IPS-18c (cell line): ENCODE data around the gene MLPH.

ENCODE experiments used
- H3K4me3 ChIP-seq: 2 replicates; pipeline ENCODE4 v1.7.0; 2013; ENCODE audit warnings: low read depth, mild to moderate bottlenecking, low read length, moderate library complexity; ENCODE audit not compliant: insufficient read depth
- H3K9me3 ChIP-seq: one replicate; pipeline ENCODE4 v1.6.1; 2013; ENCODE audit warnings: mild to moderate bottlenecking, low read length, moderate library complexity; ENCODE audit not compliant: control insufficient read depth, insufficient read depth

Gene MLPH

DNA sequence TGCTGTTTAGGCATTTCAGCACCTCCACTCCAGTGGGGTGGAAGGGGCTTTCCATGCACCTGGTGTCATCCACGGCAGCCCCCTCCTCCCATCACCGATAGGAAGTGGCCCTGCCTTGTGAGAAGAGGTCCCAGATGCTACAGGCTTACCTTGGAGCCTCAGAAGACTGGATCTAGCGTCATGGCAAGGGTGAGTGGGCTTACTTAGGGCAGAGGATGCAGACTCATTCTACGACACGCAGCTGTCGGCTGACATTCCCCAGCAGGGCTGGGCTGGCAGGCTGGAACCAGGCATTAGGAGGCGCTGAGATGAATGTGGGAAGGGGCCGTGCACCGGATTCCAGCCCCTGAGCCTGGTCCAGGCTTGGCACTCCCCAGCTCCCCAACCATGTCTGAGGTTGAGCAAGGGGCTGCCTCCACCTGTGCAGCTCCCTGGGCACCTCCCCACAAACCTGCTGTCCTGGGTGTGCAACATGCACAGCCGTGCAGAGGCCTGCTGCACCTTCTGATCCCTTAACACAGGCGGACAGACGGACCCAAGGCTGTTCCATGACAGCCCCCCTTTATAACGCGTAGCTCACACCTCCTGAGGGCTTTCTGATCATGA is 77.6 kb downstream of the MLPH start:
- H3K4me3 ChIP-seq = no peak overlapping the region
- H3K9me3 ChIP-seq = peaks cover 2% of the 10 kb centered on the region

DNA sequence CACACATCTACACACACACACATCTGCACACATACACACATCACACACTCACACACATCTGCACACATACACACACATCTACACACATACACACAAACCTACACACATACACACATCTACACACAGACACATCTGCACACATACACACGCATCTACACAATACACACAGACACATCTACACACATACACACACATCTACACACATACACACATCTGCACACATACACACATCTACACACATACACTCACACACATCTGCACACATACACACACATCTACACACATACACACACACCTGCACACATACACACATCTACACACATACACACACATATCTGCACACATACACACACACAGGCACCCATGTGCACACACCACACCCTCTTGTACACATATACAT is 78.9 kb downstream of the MLPH start:
- Histone ChIP-seq H3K4me3 (no peak overlapping the region), H3K9me3 (peaks cover 2% of the 10 kb centered on the region)

DNA sequence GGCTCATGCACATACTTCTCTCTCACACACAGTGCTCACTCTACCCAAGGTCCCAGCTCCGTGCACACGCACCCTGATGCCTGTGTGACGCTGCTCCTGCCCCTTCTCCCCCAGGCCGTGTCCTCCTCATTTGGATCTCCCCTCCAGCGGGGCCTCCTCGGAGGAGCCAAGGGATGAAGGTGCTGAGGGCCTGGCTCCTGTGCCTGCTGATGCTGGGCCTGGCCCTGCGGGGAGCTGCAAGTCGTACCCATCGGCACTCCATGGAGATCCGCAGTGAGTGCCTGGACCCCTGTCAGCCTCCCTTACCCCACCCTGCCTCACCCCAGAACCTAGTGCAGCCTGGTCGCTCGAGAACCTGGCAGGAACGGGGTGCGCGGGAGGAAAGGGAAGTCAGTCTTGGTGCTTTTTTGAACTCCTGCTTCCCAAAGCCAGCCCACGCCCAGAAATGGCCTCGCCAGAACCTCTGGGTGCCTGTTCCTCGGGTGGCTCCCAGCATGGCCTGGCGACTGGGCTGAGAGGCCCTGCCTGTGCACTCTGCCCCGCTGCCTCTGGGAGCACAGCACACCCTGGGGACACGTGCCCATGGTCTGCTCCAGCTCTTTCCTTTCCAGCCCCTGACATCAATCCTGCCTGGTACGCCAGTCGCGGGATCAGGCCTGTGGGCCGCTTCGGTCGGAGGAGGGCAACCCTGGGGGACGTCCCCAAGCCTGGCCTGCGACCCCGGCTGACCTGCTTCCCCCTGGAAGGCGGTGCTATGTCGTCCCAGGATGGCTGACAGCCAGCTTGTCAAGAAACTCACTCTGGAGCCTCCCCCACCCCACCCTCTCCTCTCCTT is 79.6 kb downstream of the MLPH start, which contains the start of gene PRLH:
TSS of gene PRLH (plus strand) at position 174 of the 835 bp plus-strand sequence. CDS start at position 174, 0 bp downstream.
- Histone ChIP-seq H3K9me3 (peaks cover 2% of the 10 kb centered on the region), H3K4me3 (no peak within 1 kb of the TSS)

DNA sequence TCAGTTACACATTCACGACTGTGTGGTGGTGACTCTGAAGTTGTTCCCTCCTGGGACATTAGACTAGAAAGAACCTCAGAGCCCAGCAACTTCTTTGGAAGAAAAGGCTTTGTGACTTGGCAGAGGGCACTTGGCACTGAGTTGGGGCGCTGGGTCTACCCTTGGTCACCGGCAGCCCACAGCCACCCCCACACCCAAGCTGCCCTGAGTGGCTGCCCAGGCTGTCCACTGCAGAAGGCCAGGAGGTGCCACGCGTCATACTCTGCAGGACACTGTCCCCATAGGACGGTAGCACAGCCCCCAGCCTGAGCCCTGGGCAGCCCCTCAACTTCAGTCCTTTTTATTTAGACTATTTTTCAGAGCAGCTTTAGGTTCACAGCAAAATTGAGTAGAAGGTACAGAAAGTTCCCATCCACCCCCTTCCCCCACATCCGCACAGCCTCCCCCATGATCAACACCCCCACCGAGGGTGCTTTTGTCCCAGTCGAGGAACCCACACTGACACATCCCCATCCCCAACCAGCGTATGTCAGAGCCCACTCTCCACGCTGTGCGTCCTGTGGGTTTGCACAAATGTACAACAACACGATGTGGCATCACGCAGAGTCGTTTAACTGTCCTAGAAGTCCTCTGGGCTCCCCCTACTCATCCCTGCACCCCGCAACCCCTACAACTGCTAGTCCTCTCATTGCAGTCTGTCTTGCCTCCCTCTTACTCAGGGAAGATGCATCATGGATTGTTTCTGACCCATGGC is 80.4 kb downstream of the MLPH start:
- no peak overlapping the region for H3K4me3 ChIP-seq

DNA sequence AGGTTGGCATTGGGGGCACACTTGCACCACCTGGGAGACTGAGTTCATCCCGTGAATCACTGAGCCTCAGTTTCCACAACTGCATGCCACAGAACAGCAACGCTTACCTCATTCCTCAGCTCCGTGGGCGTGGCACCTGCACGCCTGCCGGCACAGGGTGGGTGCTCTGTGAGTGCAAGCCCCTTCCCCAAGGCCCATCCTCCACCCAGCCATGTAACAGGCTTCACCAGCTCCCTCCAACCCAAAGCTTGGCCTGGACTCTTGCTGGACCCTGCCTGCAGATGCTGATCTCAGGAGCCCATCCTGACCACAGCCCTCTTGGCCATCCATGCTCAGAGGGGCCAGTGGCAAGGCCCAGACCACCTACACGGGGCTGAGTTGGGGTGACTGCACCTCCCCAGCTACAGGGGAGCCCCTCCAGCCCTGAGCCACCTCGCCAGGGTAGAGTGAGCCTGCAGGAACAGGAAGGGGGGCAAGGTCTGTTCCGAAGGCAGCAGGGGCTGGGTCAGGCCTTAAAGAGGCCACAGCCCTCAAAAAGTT is 81.1 kb downstream of the MLPH start:
- Histone ChIP-seq H3K4me3 (no peak overlapping the region), H3K9me3 (no peaks in the 10 kb centered on the region)

More for the DNA sequence above, 80.4 kb downstream of the MLPH start:
- H3K9me3 ChIP-seq = peaks cover 1% of the 10 kb centered on the region

DNA sequence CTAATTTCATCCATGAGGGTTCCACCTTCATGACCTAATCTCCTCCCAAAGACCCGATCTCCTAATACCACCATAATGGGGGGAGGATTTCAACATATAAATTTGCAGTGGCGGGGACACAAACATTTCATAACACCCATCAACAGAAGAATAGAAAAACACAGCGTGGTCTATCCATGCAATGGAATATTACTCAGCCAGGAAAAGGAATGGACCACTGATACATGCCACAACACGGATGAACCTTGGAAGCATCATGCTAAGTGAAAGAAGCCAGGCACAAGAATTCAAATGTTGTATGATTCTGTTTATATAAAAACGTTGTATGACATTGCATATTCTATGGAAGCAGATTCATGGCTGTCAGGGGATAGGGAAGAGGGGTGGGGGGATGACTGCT is 82.0 kb downstream of the MLPH start:
- H3K4me3 ChIP-seq = no peak overlapping the region
- no peaks in the 10 kb centered on the region for H3K9me3 ChIP-seq

DNA sequence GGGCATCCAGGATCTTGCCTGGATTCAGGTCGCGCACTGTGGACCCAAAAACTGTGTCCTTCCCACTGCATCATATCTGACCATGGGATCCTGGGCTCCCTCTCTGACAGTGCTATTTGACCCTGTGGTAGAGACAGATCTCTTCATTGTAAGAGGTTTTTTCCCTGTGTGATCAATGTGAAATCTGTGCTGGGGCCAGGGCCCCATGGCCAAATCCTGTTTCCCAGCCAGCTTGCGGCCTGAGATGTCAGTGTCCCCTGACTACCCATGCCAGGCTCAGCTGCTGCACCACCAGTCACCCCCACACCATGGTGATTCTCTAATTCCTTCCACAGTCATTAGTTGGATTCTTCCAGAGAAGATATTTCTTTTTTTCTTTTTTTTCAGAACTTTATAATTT is 82.8 kb downstream of the MLPH start:
- Histone ChIP-seq H3K9me3 (no peaks in the 10 kb centered on the region), H3K4me3 (no peak overlapping the region)

DNA sequence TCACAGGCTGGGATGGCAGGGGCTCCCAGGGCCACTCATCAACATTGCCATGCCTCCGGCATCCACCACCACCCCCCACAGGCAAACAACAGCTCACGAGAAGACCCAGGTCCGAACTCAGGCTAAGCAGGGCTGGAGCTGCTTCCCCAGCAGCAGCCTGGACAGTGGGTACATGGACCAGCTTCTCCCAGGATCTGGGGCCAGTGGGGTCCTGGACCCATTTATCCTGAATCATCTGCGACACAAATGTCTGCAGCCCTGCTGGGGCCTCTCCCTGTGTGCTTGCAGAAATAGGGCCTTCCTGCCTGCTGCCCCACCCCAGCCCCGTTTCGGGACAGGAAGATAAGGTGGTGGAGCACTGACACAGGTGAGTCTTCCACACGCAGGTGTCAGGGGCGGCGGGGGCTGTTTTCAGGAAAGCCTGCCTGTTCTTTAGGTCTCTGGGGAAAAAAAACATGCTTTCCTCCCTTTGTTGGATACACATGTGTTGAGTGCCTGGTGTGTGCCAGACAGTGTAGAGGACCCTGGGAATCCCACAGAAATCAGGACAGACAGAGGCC is 83.8 kb downstream of the MLPH start:
- Histone ChIP-seq H3K4me3 (no peak overlapping the region), H3K9me3 (no peaks in the 10 kb centered on the region)

DNA sequence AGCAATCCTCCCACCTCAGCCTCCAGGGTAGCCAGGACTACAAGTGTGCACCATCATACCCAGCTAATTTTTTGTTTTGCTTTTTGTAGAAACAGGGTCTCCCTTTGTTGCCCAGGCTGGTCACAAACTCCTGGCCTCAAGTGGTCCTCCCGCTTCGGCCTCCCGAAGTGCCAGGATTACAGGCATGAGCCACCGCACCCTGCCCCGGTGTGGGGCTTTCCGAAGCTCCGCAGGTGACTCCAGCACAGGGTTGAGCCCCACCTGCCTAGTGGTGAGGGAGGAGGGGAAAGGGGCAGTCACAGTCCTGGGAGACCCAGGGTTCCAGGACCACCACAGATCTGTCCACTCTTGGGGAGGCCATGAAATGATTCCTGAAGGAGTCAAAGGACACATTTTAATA is 84.5 kb downstream of the MLPH start:
- no peaks in the 10 kb centered on the region for H3K9me3 ChIP-seq
- H3K4me3 ChIP-seq = no peak overlapping the region

DNA sequence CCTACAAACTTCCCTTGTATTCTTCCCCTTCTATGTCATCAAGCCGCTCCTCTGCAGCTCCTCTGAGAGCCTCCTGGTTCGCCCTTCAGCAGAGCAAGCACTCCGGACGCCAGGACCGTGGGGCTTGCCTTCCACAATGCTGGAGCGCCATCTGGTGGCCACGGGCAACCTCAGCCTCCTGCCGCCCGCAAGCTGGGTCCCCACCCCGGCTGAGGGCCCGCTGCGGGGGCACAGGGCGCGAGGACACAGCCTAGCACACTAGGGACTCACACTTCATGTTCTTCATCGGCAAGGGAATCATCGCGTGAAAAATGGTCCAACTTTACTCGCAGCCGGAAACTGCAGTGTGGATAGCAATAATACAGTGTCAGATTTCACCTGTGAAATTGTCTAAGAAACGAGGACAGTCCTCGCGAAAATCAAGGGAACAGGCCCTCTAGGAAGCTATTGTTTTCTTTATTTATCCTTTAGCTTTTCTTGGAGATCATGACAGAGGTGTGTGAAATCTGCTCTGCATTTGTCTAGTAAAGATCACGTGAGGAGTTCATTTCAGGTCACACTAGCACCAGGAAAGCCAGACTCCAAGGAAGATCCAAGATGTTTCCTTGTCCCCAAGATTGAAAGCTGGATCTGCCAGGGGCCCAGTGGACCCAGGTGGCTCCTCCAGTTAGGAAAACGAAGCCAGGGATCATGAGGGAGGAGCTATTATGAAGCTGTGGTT is 85.1 kb downstream of the MLPH start:
- Histone ChIP-seq H3K4me3 (no peak overlapping the region), H3K9me3 (no peaks in the 10 kb centered on the region)

DNA sequence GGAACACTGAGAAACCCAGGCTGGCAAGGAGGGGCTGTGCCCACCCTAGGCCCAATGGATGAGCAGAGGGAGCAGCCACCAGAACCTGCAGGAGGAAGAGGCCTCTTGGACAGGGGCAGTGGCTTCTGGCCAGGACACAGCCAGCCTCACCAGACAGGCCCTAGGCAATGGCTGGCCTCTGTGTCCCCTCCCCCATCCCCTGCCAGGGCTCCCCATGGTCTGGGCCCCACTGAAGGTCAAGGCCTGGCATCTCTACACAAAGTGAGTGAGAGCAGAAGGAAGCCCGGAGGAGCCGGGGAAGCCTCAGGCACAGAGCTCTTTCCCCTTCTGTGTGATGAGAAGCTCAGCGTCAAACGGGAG is 85.7 kb downstream of the MLPH start:
- H3K4me3 ChIP-seq = no peak overlapping the region
- no peaks in the 10 kb centered on the region for H3K9me3 ChIP-seq

DNA sequence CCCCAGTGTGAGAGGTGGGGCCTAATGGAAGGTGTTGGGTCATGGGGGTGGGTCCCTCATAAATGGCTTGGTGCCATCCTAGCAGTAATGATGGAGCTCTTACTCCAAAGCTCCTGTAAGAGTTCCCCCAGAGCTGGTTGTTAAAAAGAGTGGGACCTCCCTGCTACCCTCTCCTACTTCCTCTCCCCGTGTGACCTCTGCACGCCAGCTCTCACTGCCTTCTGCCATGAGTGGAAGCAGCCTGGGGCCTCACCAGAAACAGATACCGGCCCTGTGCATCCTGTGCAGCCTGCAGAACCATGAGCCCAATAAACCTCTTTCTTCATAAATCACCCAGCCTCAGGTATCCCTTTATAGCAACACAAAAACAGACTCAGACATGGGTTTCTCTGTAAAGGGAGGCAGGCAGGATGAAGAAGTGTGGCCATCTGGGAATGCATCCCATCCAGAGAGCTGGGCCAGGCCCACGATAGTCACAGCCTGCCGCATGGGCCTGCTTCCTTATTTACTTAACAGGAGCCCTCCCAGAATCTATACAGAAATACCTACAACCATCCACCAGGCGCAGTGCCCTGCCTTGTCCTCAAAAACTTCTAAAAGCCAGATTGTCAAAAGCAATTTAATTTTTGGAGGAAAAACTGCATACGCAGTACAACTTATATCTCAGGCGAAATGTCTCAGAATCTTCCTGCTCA is 86.8 kb downstream of the MLPH start:
- Histone ChIP-seq H3K9me3 (no peaks in the 10 kb centered on the region), H3K4me3 (no peak overlapping the region)

DNA sequence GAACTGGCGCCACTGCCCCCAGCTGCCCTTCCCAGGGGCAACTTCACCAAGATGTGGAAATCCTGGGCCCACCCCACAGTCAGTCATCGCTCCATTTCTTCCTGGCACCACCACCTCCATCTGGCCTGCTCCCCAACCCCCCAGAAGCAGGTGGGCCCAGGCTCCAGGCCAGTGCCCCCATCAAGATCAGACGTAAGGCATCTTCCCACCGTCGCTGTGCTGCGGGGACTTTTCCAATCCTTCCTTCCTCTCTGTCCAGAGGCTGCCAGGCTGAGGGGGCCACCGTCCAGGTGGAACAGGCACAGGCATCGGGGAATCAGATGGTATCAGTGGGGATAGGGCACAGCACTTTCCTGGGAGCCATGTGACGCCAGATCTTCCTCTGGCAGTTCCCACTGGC is 87.4 kb downstream of the MLPH start:
- no peaks in the 10 kb centered on the region for H3K9me3 ChIP-seq
- no peak overlapping the region for H3K4me3 ChIP-seq

DNA sequence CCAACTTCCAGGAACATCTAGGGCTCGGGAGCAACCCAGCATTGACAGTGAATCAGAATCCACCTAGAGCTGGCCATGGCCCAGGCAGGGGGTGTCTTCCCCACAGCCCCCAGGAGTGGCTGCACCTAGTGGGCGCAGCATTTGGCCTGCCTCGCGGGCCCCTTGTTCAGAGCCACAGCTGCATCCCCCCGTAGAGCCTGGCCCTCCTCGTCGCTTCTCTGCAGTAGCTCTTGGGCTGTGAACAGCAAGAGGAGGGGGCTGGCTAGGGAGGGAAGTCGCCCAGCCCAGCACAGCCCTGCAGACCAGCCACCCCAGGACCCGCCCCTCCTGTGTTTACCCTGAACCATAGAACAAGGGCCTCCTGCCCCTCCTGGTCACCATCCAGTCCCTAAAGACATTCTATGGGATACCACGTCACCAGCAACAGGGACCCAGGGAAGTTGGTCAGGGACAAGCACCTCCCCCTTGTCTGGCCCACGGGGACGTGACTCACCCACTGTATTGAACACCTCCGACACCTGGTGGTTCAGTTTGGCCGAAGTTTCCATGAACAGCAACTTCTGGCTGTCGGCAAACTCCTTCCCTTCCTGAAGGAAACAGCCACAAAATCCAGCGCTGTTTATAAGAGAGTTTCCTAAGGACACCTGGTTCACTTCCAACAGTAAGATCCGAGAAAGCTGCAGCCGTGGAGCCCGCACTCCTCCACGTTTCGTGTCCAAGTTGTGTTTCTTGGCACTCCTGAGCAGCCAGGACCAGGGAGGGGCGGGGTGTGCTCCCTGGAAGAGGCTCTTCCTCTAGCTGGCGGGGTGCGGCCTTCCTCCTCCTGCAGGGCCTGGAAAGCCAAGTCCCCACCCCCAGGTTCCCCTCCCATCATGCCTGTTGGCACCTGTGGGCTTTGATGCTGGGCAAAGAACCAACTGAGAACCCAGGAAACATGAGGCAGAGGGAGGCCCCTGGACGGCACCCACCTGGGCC is 88.1 kb downstream of the MLPH start:
- Histone ChIP-seq H3K9me3 (no peaks in the 10 kb centered on the region), H3K4me3 (no peak overlapping the region)
